OCI-LY7 (cell line): Measurements from ENCODE around the gene CHD9. TPM values are rescaled to one million over a fixed set of nuclear protein-coding genes. Genes with fewer than 3 reads are reported as not detected.

ENCODE experiments used
- BruUV-seq: library from RNA; stranded (reverse); fragments of 400-500 nt; replicated peaks from 2 replicates; lab custom pipeline; 2021; lab: Mats Ljungman, UMichigan
- CTCF ChIA-PET: fragments of 300-600 bp; sonication (Branson Sonifier 250); formaldehyde crosslinking; loops from one replicate; lab custom pipeline; 2022; ENCODE audit warnings: antibody characterized with exemption; ENCODE audit not compliant: unreplicated experiment; lab: Charles Lee
- POLR2A ChIA-PET: fragments of 300-600 bp; sonication (Branson Sonifier 250); formaldehyde crosslinking; loops from one replicate; lab custom pipeline; 2022; ENCODE audit warnings: antibody characterized with exemption; lab: Charles Lee
- DNase-seq: peaks from one replicate; pipeline ENCODE4 v3.0.0-alpha.2; 2015; ENCODE audit warnings: low spot score
- H2AFZ ChIP-seq: fragments of 200-600 bp; sonication (generic), shearing (Covaris generic); 2 replicates; pipeline ENCODE4 v1.6.1; 2014; ENCODE audit warnings: mild to moderate bottlenecking, antibody characterized with exemption, low read length, moderate library complexity
- H3K27ac ChIP-seq: fragments of 200-600 bp; sonication (generic); 2 replicates; pipeline ENCODE4 v1.5.1; 2014; ENCODE audit warnings: mixed run types, low read depth, mild to moderate bottlenecking, moderate library complexity, low read length, inconsistent platforms; ENCODE audit not compliant: poor library complexity, severe bottlenecking
- H3K36me3 ChIP-seq: fragments of 200-600 bp; sonication (generic); 2 replicates; pipeline ENCODE4 v1.6.1; 2014; ENCODE audit warnings: mild to moderate bottlenecking, antibody characterized with exemption, low read length, moderate library complexity, mixed read lengths; ENCODE audit not compliant: insufficient read depth
- H3K4me1 ChIP-seq: fragments of 200-600 bp; sonication (generic); 2 replicates; pipeline ENCODE4 v1.5.1; 2014; ENCODE audit warnings: mild to moderate bottlenecking, low read length; ENCODE audit not compliant: insufficient read depth, poor library complexity, severe bottlenecking
- H3K4me2 ChIP-seq: fragments of 200-600 bp; sonication (generic); 2 replicates; pipeline ENCODE4 v1.6.1; 2014; ENCODE audit warnings: mild to moderate bottlenecking, low read length
- H3K4me3 ChIP-seq: fragments of 200-600 bp; sonication (generic); 2 replicates; pipeline ENCODE4 v1.5.1; 2014; ENCODE audit warnings: mild to moderate bottlenecking, low read depth, low read length; ENCODE audit not compliant: poor library complexity, severe bottlenecking
- H3K79me2 ChIP-seq: fragments of 200-600 bp; sonication (generic); 2 replicates; pipeline ENCODE4 v1.6.1; 2016; ENCODE audit warnings: low read depth, mild to moderate bottlenecking, low read length, moderate library complexity, mixed read lengths; ENCODE audit not compliant: insufficient read depth
- H3K9me2 ChIP-seq: fragments of 200-600 bp; sonication (generic); 2 replicates; pipeline ENCODE4 v1.6.1; 2016; ENCODE audit warnings: mild to moderate bottlenecking, low read length, mixed read lengths; ENCODE audit not compliant: insufficient read depth
- H3K9me3 ChIP-seq: fragments of 200-600 bp; sonication (generic); 2 replicates; pipeline ENCODE4 v1.6.1; 2014; ENCODE audit warnings: mild to moderate bottlenecking, mixed run types, low read length, mixed read lengths
- H4K20me1 ChIP-seq: fragments of 200-600 bp; sonication (generic); 2 replicates; pipeline ENCODE4 v1.6.1; 2014; ENCODE audit warnings: mild to moderate bottlenecking, antibody characterized with exemption, low read length, moderate library complexity, mixed read lengths; ENCODE audit not compliant: insufficient read depth
- CTCF ChIP-seq: fragments of 200-600 bp; sonication (generic); conservative IDR thresholded peaks from 2 replicates; pipeline ENCODE4 v1.5.1; 2014; ENCODE audit warnings: mild to moderate bottlenecking, antibody characterized with exemption, low read length, moderate library complexity, mixed read lengths
- EZH2phosphoT487 ChIP-seq: fragments of 200-600 bp; sonication (generic); IDR thresholded peaks from 2 replicates; pipeline ENCODE4 v1.6.1; 2018; ENCODE audit warnings: low read depth, borderline replicate concordance, mild to moderate bottlenecking, mixed run types, antibody characterized with exemption, low read length, moderate library complexity, mixed read lengths
- intact Hi-C: fragments of 100-400 bp; cut with micrococcal nuclease; formaldehyde crosslinking; loops from one replicate; pipeline ENCODE4 v1.10.0; 2022; ENCODE audit not compliant: unreplicated experiment
- total RNA-seq, 2 experiments: library from RNA; depleted of rRNA in 1 of 2; stranded (reverse); fragments of >200 nt in 1 of 2; shearing (Covaris generic) in 1 of 2; gene quantifications; 2 replicates each; pipeline ENCODE4 v1.2.3, GENCODE V29; 2014 to 2022

Gene CHD9
- total RNA-seq, 2 experiments from 2014 or later, result 52.6 to 85.9 TPM

- H3K4me1 ChIP-seq, result no peaks in the 10 kb centered on the region
- no peak overlapping the region for H3K4me3 ChIP-seq
- ChIA-PET CTCF (no interaction called here), POLR2A (interaction anchor here (0.6 kb wide), 1 partner anchor 9 kb away, joined by 3 read pairs; no protein-coding TSS in a partner anchor)
- no peaks in the 10 kb centered on the region for H3K9me2 ChIP-seq
- intact Hi-C loops, result no loop called here
- TF ChIP-seq CTCF, result no peak
- no peak for TF ChIP-seq EZH2phosphoT487
- no TSS peak for BruUV-seq
- H3K4me2 ChIP-seq, result no peak overlapping the region
- H3K36me3 ChIP-seq, result peaks cover 99% of the 10 kb centered on the region
- no peaks in the 10 kb centered on the region for H4K20me1 ChIP-seq
- DNase-seq, result no peak
- H3K79me2 ChIP-seq, result no peaks in the 10 kb centered on the region; the same call in 1 of the 2 replicates
- H2AFZ ChIP-seq, result no peak overlapping the region
- no peak overlapping the region for H3K27ac ChIP-seq
- H3K9me3 ChIP-seq, result no peaks in the 10 kb centered on the region
These were observed 235.7 kb downstream of the CHD9 start for GRCh38 chr16:53290520-53290919.

- POLR2A ChIA-PET, result interaction anchor here (0.9 to 2.5 kb wide), 3 partner anchors 11 to 21 kb away, joined by 3 to 10 read pairs (median 3); no protein-coding TSS in a partner anchor
- no peaks in the 10 kb centered on the region for H4K20me1 ChIP-seq
- TF ChIP-seq CTCF, result no peak
- TF ChIP-seq EZH2phosphoT487, result no peak
- no peak for DNase-seq
- BruUV-seq, result no TSS peak
- H3K9me3 ChIP-seq, result no peaks in the 10 kb centered on the region
- no peak overlapping the region for H3K27ac ChIP-seq
- no peaks in the 10 kb centered on the region; the same call in 1 of the 2 replicates for H3K79me2 ChIP-seq
- CTCF ChIA-PET, result interaction anchor here (0.5 kb wide), 1 partner anchor 18 kb away, joined by 3 read pairs; no protein-coding TSS in a partner anchor
- H2AFZ ChIP-seq, result no peak overlapping the region
- intact Hi-C loops, result no loop called here
- no peak overlapping the region for H3K4me3 ChIP-seq
- no peaks in the 10 kb centered on the region for H3K4me1 ChIP-seq
- peaks cover 94% of the 10 kb centered on the region for H3K36me3 ChIP-seq
- no peaks in the 10 kb centered on the region for H3K9me2 ChIP-seq
- no peak overlapping the region for H3K4me2 ChIP-seq
These were observed 237.1 kb downstream of the CHD9 start for GRCh38 chr16:53291757-53292392.

GRCh38 chr16:53297477-53297876, 242.7 kb downstream of the CHD9 start:
- no peak overlapping the region for H3K4me2 ChIP-seq
- peaks cover 89% of the 10 kb centered on the region for H3K36me3 ChIP-seq
- no peaks in the 10 kb centered on the region; the same call in 1 of the 2 replicates for H3K79me2 ChIP-seq
- no peak overlapping the region for H3K27ac ChIP-seq
- BruUV-seq, result no TSS peak
- no peak overlapping the region for H3K4me3 ChIP-seq
- no peak overlapping the region for H2AFZ ChIP-seq
- CTCF ChIA-PET, result interaction anchor here (0.8 kb wide), 1 partner anchor 38 kb away, joined by 3 read pairs; no protein-coding TSS in a partner anchor
- no peaks in the 10 kb centered on the region for H3K9me3 ChIP-seq
- no peaks in the 10 kb centered on the region for H3K9me2 ChIP-seq
- POLR2A ChIA-PET, result interaction anchor here (0.7 kb wide), 1 partner anchor 18 kb away, joined by 3 read pairs; no protein-coding TSS in a partner anchor
- intact Hi-C loops, result no loop called here
- no peaks in the 10 kb centered on the region for H4K20me1 ChIP-seq
- DNase-seq, result no peak
- TF ChIP-seq EZH2phosphoT487 (no peak), CTCF (no peak)
- no peaks in the 10 kb centered on the region for H3K4me1 ChIP-seq
